Mesothelial cell of epicardium (in vitro differentiated cells): Measurements from ENCODE around the gene OR5K1. TPM values are rescaled to one million over a fixed set of nuclear protein-coding genes. Genes with fewer than 3 reads are reported as not detected.

Experiments used
- DNase-seq, 2 experiments: peaks; one replicate each; pipeline ENCODE4 v3.0.0; 2021; ENCODE audit warnings: low spot score in 2 of 2; ENCODE audit not compliant: unreplicated experiment in 2 of 2
- H3K27ac Mint-ChIP-seq: 2 replicates; pipeline ENCODE4 v1.8.0; 2021; ENCODE audit warnings: mixed read lengths
- H3K27me3 Mint-ChIP-seq: 2 replicates; pipeline ENCODE4 v1.8.0; 2021; ENCODE audit warnings: low read depth, mixed read lengths
- H3K36me3 Mint-ChIP-seq: 2 replicates; pipeline ENCODE4 v1.8.0; 2021; ENCODE audit warnings: mixed read lengths
- H3K4me1 Mint-ChIP-seq: 2 replicates; pipeline ENCODE4 v1.8.0; 2021; ENCODE audit warnings: mixed read lengths
- H3K4me3 Mint-ChIP-seq: 2 replicates; pipeline ENCODE4 v1.8.0; 2021; ENCODE audit warnings: mild to moderate bottlenecking, moderate library complexity, mixed read lengths
- H3K9me3 Mint-ChIP-seq: 2 replicates; pipeline ENCODE4 v1.8.0; 2021; ENCODE audit warnings: mixed read lengths
- CTCF ChIP-seq: fragments of 200-600 bp; sonication (generic); IDR thresholded peaks from one replicate; pipeline ENCODE4 v1.5.0; 2021; ENCODE audit warnings: antibody characterized with exemption; ENCODE audit not compliant: unreplicated experiment
- total RNA-seq: library from RNA; stranded (reverse); gene quantifications from 3 replicates; pipeline ENCODE4 v1.2.1, GENCODE V29; 2021

OR5K1 gene
- total RNA-seq, 1 donor from 2014 or later, result not detected

- Mint-ChIP-seq H3K27ac (no peak overlapping the region), H3K4me1 (no peaks in the 10 kb centered on the region), H3K36me3 (no peaks in the 10 kb centered on the region), H3K27me3 (no peaks in the 10 kb centered on the region), H3K9me3 (peaks cover 44% of the 10 kb centered on the region), H3K4me3 (no peak overlapping the region)
- TF ChIP-seq CTCF, result no peak
- no peak for DNase-seq
Observed at GRCh38 chr3:98482717-98483482, 19.9 kb downstream of the OR5K1 start.

GRCh38 chr3:98483626-98484025 lies 20.6 kb downstream of the OR5K1 start:
- H3K27ac Mint-ChIP-seq, result no peak overlapping the region

GRCh38 chr3:98497381-98497780 lies 34.4 kb downstream of the OR5K1 start, which contains the start of gene OR5K2:
Gene OR5K2, plus strand, starts transcription at chr3:98497681. Its CDS starts 0 bp downstream, at chr3:98497681.
- no peak for TF ChIP-seq CTCF
- Mint-ChIP-seq H3K4me1 (peaks cover 4% of the 10 kb centered on the region), H3K36me3 (no peaks in the 10 kb centered on the region), H3K4me3 (no peak within 1 kb of the TSS), H3K9me3 (no peaks in the 10 kb centered on the region), H3K27me3 (peaks cover 18% of the 10 kb centered on the region), H3K27ac (no peak within 1 kb of the TSS)
- no peak for DNase-seq

More at GRCh38 chr3:98483626-98484025, 20.6 kb downstream of the OR5K1 start:
- Mint-ChIP-seq H3K4me1 (no peaks in the 10 kb centered on the region), H3K9me3 (peaks cover 48% of the 10 kb centered on the region), H3K36me3 (no peaks in the 10 kb centered on the region), H3K27me3 (no peaks in the 10 kb centered on the region), H3K4me3 (no peak overlapping the region)
- no peak for TF ChIP-seq CTCF
- DNase-seq, result no peak

GRCh38 chr3:98500019-98500418 lies 37.0 kb downstream of the OR5K1 start:
- Mint-ChIP-seq H3K4me1 (peaks cover 21% of the 10 kb centered on the region), H3K36me3 (no peaks in the 10 kb centered on the region), H3K4me3 (no peak overlapping the region), H3K27ac (no peak overlapping the region), H3K27me3 (peaks cover 5% of the 10 kb centered on the region), H3K9me3 (no peaks in the 10 kb centered on the region)
- TF ChIP-seq CTCF, result no peak
- DNase-seq, result no peak

- Mint-ChIP-seq H3K4me3 (no peak overlapping the region), H3K36me3 (peaks cover 2% of the 10 kb centered on the region), H3K27me3 (peaks cover 5% of the 10 kb centered on the region), H3K27ac (no peak overlapping the region), H3K9me3 (peaks cover 4% of the 10 kb centered on the region), H3K4me1 (peaks cover 21% of the 10 kb centered on the region)
- no peak for TF ChIP-seq CTCF
- no peak for DNase-seq
Observed at GRCh38 chr3:98501270-98501669, 38.3 kb downstream of the OR5K1 start.
